GM10248 (cell line): ENCODE results near the gene NCF1.
"Not testable (repeated sequence)": the region's sequence is repeated elsewhere in the genome, so short reads cannot be mapped to it uniquely, and the experiment has no call there.

ENCODE experiments used
- CTCF ChIA-PET: fragments of 300-600 bp; sonication (Branson Sonifier 250); formaldehyde crosslinking; extraction: SDS; loops from one replicate; lab custom pipeline; 2021; ENCODE audit warnings: antibody characterized with exemption; lab: Yijun Ruan, JAX
- POLR2A ChIA-PET: fragments of 350-650 bp; sonication (Branson Sonifier 250); formaldehyde crosslinking; extraction: SDS; loops from one replicate; lab custom pipeline; 2020; ENCODE audit warnings: antibody characterized with exemption; lab: Yijun Ruan, JAX
- DNase-seq: peaks from one replicate; pipeline ENCODE4 v3.0.0; 2012; ENCODE audit errors: extremely low spot score

Gene NCF1

DNA sequence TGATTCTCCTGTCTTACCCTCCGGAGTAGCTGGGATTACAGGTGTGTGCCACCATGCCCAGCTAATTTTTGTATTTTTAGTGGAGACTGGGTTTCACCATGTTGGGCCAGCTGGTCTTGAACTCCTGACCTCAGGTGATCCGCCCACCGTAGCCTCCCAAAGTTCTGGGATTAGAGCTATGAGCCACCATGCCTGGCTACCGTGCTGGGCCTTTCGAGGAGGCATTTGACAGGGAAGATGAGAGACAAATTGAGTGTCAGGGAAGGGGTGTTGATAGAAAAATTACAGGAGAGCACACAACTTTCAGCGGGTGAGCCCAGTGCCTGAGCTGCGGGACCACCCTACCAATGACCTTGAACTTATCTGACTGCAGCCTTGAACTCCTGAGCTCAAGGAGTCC, 3.7 kb upstream of the NCF1 start:
- DNase-seq, CTCF ChIA-PET, POLR2A ChIA-PET: not testable (repeated sequence)

DNA sequence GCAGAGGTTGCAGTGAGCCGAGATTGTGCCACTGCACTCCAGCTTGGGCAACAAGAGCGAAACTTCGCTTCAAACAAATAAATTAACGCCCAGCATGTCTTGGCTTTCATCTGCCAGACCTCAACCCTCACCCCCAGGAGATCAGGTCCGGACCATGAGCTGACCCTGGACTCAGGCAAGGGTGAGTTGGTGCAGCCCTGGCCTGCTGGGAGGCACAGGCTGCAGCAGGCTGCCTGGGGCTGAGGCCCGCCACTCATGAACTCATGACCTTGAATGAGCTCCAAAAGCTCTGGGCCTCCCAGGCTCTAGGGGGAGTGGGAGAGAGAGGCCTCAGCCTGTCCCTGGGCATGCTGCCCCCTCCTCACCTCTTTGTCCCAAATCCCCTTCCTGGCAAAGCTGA, 1.7 kb upstream of the NCF1 start:
- DNase-seq, POLR2A ChIA-PET, CTCF ChIA-PET: not testable (repeated sequence)

DNA sequence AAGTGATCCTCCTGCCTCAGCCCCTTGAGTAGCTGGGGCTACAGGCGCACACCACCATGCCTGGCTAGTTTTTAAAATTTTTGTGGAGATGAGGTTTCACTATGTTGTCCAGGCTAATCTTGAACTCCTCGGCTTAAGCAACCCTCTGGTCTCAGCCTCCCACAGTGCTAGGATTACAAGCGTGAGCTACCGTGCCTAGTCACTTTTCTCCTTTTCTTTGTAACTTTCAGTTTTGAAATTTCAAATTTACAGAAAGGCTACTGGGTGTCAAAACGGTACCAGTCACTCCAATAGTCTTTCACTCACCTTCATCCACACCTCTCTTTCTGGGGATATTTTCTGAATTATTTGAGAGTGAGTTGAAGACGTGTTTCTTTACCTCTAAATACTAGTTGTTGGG, 1.3 kb downstream of the NCF1 start:
- CTCF ChIA-PET = not testable (repeated sequence)

DNA sequence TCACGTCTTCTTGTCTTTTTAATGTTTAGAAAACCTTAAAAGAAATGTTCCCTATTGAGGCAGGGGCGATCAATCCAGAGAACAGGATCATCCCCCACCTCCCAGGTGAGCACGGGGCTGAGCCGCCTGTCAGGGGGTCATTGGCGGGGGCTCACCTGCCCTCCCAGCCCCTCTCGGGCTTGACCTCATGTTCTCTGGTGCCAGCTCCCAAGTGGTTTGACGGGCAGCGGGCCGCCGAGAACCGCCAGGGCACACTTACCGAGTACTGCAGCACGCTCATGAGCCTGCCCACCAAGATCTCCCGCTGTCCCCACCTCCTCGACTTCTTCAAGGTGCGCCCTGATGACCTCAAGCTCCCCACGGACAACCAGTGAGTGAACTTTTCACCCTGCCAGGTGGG, 5.2 kb downstream of the NCF1 start:
- DNase-seq, POLR2A ChIA-PET, CTCF ChIA-PET: not testable (repeated sequence)

More for the DNA sequence above, 1.3 kb downstream of the NCF1 start:
- DNase-seq, POLR2A ChIA-PET: not testable (repeated sequence)

DNA sequence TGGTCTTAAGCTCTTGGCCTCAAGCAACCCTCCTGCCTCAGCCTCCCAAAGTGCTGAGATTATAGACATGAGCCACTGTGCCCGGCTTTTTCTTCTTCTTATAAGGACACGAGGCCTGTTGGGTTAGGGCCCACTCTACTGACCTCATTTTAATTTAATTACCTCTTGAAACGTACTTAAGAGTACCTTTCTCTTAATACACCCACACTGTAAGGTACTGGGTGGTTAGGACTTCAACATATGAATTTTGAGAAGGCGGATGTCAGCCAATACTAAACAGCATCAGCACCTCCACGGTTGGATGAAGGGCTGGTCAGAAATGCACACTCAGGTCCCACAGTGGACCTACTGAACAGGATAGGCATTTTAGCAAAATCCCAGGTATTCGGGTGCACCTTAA, 7.9 kb downstream of the NCF1 start:
- CTCF ChIA-PET, POLR2A ChIA-PET, DNase-seq: not testable (repeated sequence)

DNA sequence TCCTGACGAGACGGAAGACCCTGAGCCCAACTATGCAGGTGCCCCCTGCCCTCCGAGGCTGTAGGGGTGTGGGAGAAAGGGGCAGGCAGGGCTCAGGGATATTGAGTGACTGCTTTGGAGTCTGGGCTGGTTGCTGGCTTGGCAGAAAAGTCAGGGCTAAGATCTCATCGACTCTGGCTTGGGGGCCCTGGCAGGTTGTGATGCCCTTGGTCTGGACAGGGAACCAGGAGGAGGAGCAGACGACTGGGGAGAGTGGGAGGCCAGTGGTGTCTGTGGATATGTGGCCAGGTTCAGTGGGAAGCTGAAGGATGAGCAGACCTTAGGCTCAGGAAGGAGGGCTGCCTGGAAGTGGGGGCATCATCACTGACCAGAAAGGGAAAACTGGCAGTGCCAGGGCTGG, 9.8 kb downstream of the NCF1 start:
- CTCF ChIA-PET, DNase-seq, POLR2A ChIA-PET: not testable (repeated sequence)

DNA sequence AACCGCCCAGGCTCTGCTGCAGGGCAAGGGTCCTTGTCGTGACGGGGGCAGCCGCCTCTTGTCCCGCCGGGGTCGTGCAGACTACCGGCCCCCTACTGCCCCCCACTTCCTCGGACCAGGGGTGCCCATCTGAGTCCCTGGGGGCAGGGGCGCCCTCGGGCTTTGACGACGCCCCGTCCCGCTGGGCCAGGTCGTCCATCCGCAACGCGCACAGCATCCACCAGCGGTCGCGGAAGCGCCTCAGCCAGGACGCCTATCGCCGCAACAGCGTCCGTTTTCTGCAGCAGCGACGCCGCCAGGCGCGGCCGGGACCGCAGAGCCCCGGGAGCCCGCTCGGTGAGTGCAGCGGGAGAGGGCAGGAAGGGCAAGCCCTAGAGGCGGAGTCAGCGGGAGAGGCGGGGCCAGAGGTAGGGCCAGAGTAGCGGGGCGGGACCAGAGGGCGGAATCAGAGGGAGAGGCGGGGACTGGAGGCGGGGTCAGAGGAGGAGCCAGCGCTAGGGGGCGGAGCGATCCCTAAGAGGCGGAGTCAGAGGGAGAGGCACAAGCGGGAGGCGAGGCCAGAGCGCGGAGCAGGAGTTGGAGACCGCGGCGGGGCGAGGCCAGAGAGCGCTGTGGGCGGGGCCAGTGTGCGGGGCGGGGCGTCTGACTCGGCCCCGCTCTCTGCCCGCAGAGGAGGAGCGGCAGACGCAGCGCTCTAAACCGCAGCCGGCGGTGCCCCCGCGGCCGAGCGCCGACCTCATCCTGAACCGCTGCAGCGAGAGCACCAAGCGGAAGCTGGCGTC, 14.7 kb downstream of the NCF1 start:
- CTCF ChIA-PET, DNase-seq, POLR2A ChIA-PET: not testable (repeated sequence)

DNA sequence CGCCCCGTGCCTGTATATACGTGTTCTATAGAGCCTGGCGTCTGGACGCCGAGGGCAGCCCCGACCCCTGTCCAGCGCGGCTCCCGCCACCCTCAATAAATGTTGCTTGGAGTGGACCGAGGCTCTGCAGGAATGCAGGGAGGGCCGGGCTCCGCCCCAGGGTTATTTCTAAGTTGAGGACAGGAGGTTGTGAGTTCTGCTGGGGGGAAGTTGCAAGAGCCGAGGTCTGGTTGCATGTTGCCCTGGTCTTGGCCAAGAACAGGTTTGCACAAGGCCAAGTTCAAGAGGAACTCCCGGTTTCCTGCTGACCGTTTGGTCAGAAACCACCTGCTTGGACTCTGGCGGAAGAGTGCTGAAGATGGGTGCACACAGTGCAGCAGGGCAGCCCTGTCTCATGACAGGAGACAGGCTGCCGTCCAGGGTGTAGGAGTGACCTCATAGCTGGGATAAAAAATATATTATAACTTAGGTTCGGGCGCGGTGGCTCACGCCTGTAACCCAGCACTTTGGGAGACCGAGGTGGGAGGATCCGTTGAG, 15.5 kb downstream of the NCF1 start:
- CTCF ChIA-PET, POLR2A ChIA-PET, DNase-seq: not testable (repeated sequence)

DNA sequence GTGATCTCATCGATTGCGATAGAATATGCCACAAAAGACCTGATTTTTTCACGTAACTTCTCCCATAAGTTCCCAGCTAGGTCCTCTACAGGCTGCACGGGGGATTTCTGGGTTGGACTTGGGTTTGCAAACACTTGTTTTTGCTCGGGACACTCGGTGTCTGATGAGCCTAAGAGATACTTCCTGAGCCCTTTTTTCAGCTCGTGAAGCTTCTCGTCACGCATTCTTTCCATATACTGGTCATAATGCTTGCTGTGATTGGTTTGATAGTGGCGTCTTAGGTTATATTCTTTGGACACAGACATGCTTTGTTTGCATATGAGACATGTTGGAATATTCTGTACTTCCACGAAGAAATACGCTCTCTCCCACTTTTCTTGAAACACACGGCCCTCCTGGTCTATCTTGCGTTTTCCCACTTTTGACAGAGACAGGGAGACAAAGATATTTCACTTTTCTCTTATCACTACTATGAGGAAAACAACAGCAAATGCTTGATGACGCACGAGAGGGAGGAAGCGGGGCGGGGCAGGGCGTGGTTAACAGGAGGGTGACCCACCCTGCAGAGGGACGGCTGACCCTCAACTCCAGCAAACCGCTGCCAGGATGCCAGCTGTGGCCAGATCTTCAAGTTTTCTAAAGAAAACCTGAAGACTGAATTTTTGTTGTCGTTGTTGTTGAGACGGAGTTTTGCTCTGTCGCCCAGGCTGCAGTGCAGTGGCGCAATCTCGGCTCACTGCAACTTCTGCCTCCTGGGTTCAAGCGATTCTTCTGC, 24.2 kb downstream of the NCF1 start:
- DNase-seq, POLR2A ChIA-PET, CTCF ChIA-PET: not testable (repeated sequence)

DNA sequence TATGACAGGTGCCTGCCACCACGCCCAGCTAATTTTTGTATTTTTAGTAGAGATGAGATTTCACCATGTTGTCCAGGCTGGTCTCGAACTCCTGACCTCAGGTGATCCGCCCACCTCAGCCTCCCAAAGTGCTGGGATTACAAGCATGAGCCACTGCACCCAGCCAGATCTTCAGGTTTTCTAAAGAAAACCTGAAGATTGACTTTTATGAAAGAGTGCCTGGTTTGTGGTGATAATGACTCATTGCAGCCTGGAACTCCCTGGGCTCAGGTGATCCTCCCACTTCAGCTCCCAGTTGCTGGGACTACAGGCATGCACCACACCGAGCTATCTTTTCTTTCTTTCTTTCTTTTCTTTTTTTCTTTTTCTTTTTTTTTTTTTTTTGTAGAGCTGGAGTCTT, 24.8 kb downstream of the NCF1 start:
- POLR2A ChIA-PET, CTCF ChIA-PET, DNase-seq: not testable (repeated sequence)

DNA sequence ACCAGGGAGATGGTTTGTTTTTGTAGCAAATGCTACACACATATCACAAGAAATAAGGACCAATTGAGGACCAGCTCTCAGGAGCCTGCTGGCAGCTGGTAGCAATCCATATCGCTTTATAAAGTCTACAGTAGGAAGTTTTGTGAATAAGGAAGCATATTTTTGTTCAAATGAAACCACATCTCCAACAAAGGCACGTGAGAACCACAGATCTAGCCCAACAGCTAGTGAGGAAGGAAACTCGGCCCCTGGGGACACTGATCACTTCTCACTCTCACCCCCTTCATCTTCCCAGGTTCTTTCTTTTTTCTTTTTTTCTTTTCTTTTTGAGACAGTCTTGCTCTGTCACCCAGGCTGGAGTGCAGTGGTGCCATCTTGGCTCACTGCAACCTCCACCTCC, 42.1 kb downstream of the NCF1 start:
- DNase-seq, POLR2A ChIA-PET: not testable (repeated sequence)

DNA sequence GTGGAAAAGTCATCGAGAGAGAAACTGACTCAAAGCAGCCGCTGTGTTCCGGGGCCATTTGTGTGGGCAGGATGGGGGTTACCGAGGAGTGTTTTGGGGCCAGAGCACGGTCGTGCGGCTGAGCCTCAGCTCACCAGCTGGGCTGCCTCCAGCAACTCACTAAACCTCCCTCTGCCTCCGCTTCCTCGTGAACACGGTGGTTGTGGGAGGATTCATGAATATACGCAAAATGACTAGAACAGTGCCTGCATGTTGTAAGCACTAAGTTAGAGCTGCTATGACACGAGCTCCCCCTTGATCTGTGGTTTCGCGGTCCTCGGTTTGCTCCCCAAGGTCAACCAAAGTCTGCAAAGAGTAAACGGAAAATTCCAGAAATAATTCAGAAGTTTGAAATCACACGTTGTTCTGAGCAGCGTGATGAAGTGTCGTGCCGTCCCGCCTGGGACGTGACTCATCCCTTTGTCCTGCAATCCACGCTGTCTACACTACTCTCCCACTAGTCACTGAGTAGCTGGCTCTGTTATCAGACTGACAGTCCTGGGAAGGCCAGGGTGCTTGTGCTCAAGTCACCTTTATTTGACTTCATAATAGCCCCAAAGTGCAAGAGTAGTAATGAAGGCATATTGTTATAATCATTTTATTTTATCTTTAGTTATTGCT, 46.5 kb downstream of the NCF1 start:
- CTCF ChIA-PET, DNase-seq, POLR2A ChIA-PET: not testable (repeated sequence)

More for the DNA sequence above, 42.1 kb downstream of the NCF1 start:
- CTCF ChIA-PET = not testable (repeated sequence)

DNA sequence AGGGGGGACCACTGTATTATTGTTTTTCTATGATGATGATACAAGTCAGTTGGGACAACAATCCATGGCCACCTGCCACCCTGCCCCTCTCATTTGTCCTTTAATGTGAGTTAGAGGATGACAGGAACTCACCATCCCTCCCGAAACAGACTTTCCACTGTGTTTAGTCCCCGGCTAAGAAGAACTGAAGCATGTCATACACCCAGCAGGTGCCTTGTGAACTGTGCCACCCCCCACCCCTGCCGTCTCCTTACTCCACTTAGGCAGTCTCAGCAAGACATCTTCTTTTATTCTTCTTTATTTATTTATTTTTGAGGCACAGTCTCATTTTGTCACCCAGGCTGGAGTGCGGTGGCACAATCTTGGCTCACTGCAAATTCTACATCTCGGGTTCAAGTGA, 47.4 kb downstream of the NCF1 start:
- POLR2A ChIA-PET, CTCF ChIA-PET, DNase-seq: not testable (repeated sequence)

DNA sequence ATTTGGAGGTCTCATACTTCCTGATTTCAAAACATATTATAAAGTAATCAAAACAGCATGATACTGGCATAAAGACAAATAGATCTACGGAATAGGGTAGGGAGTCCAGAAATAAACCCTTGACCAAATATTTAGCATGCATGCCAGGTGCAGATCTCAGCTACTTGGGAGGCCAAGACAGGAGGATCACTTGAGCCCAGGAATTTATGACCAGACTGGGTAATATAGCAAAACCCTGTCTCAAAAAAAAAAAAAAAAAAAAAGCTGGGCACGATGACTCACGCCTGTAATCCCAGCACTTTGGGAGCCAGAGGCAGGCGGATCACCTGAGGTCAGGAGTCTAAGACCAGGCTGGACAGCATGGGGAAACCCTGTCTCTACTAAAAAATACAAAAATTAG, 56.1 kb downstream of the NCF1 start:
- DNase-seq, POLR2A ChIA-PET, CTCF ChIA-PET: not testable (repeated sequence)

DNA sequence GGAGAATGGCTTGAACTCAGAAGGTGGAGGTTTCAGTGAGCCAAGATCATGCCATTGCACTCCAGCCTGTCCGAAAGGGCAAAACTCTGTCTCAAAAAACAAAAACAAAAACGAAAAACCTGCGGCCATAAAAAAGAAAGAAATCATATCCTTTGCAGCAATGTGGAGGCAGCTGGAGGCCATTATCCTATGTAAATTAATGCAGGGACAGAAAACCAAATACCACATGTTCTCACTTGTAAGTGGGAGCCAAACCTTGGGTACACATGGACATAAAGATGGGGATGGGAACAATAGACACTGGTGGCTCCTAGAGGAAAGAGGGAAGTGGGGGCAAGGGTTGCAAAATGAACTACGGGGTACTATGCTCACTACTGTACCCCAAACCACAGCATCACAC, 56.6 kb downstream of the NCF1 start:
- CTCF ChIA-PET, DNase-seq, POLR2A ChIA-PET: not testable (repeated sequence)
